GM18951 (cell line): ENCODE data around the gene SDHB.

Experiments used
- POLR2A ChIP-seq: IDR thresholded peaks from 4 replicates; pipeline ENCODE4 v1.6.1; 2011; ENCODE audit warnings: mild to moderate bottlenecking; ENCODE audit not compliant: insufficient read length, insufficient read depth; ENCODE audit errors: extremely low read depth
- in situ Hi-C: fragments of 300-500 bp; cut with MboI; formaldehyde crosslinking; loops from one replicate; pipeline ENCODE4 v1.12.0; 2022; ENCODE audit warnings: low sequenced_read_pairs, mixed read lengths, inconsistent platforms; ENCODE audit not compliant: unreplicated experiment

SDHB gene

GRCh38 chr1:17046334-17046657 is 7.5 kb downstream of the SDHB start:
- no peak for TF ChIP-seq POLR2A
- in situ Hi-C loops: no loop called here

GRCh38 chr1:17045634-17046333 is 8.0 kb downstream of the SDHB start:
- no peak for TF ChIP-seq POLR2A
- in situ Hi-C loops: no loop called here

GRCh38 chr1:17045150-17045549 is 8.7 kb downstream of the SDHB start:
- in situ Hi-C loops: no loop called here
- no peak for TF ChIP-seq POLR2A

- in situ Hi-C loops: no loop called here
- TF ChIP-seq POLR2A: no peak
Measured at GRCh38 chr1:17043676-17044075, 10.2 kb downstream of the SDHB start.

GRCh38 chr1:17040135-17040534 is 13.7 kb downstream of the SDHB start:
- in situ Hi-C loops: no loop called here
- no peak for TF ChIP-seq POLR2A

GRCh38 chr1:17039522-17039921 is 14.3 kb downstream of the SDHB start:
- in situ Hi-C loops: no loop called here

GRCh38 chr1:17033481-17033880 is 20.4 kb downstream of the SDHB start:
- TF ChIP-seq POLR2A: no peak
- in situ Hi-C loops: no loop called here

More at GRCh38 chr1:17039522-17039921, 14.3 kb downstream of the SDHB start:
- no peak for TF ChIP-seq POLR2A

- in situ Hi-C loops: no loop called here
- TF ChIP-seq POLR2A: no peak
Measured at GRCh38 chr1:17032741-17033140, 21.1 kb downstream of the SDHB start.

GRCh38 chr1:17031436-17031835 is 22.4 kb downstream of the SDHB start:
- in situ Hi-C loops: no loop called here
- no peak for TF ChIP-seq POLR2A

GRCh38 chr1:17030206-17030605 is 23.6 kb downstream of the SDHB start:
- TF ChIP-seq POLR2A: no peak
- in situ Hi-C loops: no loop called here

- in situ Hi-C loops: no loop called here
- no peak for TF ChIP-seq POLR2A
Measured at GRCh38 chr1:17028662-17029188, 25.1 kb downstream of the SDHB start.

GRCh38 chr1:17027900-17028299 is 25.9 kb downstream of the SDHB start:
- in situ Hi-C loops: no loop called here
- no peak for TF ChIP-seq POLR2A

- in situ Hi-C loops: no loop called here
- no peak for TF ChIP-seq POLR2A
Measured at GRCh38 chr1:17027403-17027802, 26.4 kb downstream of the SDHB start.

GRCh38 chr1:17024721-17025120 is 29.1 kb downstream of the SDHB start:
- in situ Hi-C loops: no loop called here

More at GRCh38 chr1:17024721-17025120, 29.1 kb downstream of the SDHB start:
- TF ChIP-seq POLR2A: no peak
